Neural cell (in vitro differentiated cells): ENCODE data around the gene MCM9. TPM values are rescaled to one million over a fixed set of nuclear protein-coding genes. Genes with fewer than 3 reads are reported as not detected.

Experiments
- H2AFZ ChIP-seq: fragments of 200-600, 300-800 bp; sonication (generic), shearing (Covaris generic); 2 replicates; pipeline ENCODE4 v1.6.0; 2014; ENCODE audit warnings: low read depth, mild to moderate bottlenecking, antibody characterized with exemption, low read length, moderate library complexity
- H3F3A ChIP-seq: fragments of 200-600 bp; shearing (Covaris generic); 2 replicates; pipeline ENCODE4 v1.6.1; 2016; ENCODE audit warnings: mild to moderate bottlenecking, moderate library complexity, mixed read lengths, antibody characterized with exemption, low read length; ENCODE audit not compliant: insufficient read depth, poor library complexity, severe bottlenecking
- H3K27ac ChIP-seq: fragments of 200-600, 300-800 bp; sonication (generic), shearing (Covaris generic); 2 replicates; pipeline ENCODE4 v1.5.1; 2014; ENCODE audit warnings: mild to moderate bottlenecking, low read length, moderate library complexity
- H3K27me3 ChIP-seq: fragments of 300-800, 200-600 bp; sonication (generic), shearing (Covaris generic); 2 replicates; pipeline ENCODE4 v1.6.0; 2014; ENCODE audit warnings: mild to moderate bottlenecking, low read depth, low read length, moderate library complexity; ENCODE audit not compliant: insufficient read depth
- H3K36me3 ChIP-seq: fragments of 300-800, 200-600 bp; sonication (generic), shearing (Covaris generic); 2 replicates; pipeline ENCODE4 v1.5.1; 2014; ENCODE audit warnings: mild to moderate bottlenecking, antibody characterized with exemption, low read length, moderate library complexity; ENCODE audit not compliant: insufficient read depth
- H3K4me2 ChIP-seq: fragments of 300-800, 200-600 bp; sonication (generic), shearing (Covaris generic); 2 replicates; pipeline ENCODE4 v1.6.0; 2014; ENCODE audit warnings: mild to moderate bottlenecking, low read length
- H3K4me3 ChIP-seq: fragments of 300-800, 200-600 bp; sonication (generic), shearing (Covaris generic); 2 replicates; pipeline ENCODE4 v1.5.1; 2014; ENCODE audit warnings: mild to moderate bottlenecking, low read length, moderate library complexity
- H3K79me2 ChIP-seq: fragments of 200-600 bp; shearing (Covaris generic); replicated peaks from 2 replicates; pipeline ENCODE4 v1.6.0; 2014; ENCODE audit warnings: mild to moderate bottlenecking, low read length, moderate library complexity; ENCODE audit not compliant: insufficient read depth
- H3K9ac ChIP-seq: fragments of 300-800, 200-600 bp; sonication (generic), shearing (Covaris generic); 2 replicates; pipeline ENCODE4 v1.6.1; 2016; ENCODE audit warnings: mild to moderate bottlenecking, low read length, mixed read lengths
- H3K9me2 ChIP-seq: fragments of 200-600 bp; shearing (Covaris generic); 2 replicates; pipeline ENCODE4 v1.6.1; 2016; ENCODE audit warnings: mild to moderate bottlenecking, low read length, mixed read lengths; ENCODE audit not compliant: insufficient read depth
- H3K9me3 ChIP-seq: fragments of 200-600, 300-800 bp; sonication (generic), shearing (Covaris generic); 2 replicates; pipeline ENCODE4 v1.6.1; 2016; ENCODE audit warnings: mild to moderate bottlenecking, mixed run types, low read length, moderate library complexity, mixed read lengths
- H4K20me1 ChIP-seq: fragments of 200-600 bp; shearing (Covaris generic); 2 replicates; pipeline ENCODE4 v1.6.1; 2016; ENCODE audit warnings: mild to moderate bottlenecking, mixed run types; ENCODE audit not compliant: insufficient read depth
- CTCF ChIP-seq: fragments of 450-650 bp; IDR thresholded peaks from 2 replicates; pipeline ENCODE4 v1.5.1; 2014; ENCODE audit warnings: antibody characterized with exemption, mild to moderate bottlenecking, moderate library complexity; ENCODE audit not compliant: poor library complexity, severe bottlenecking
- EP300 ChIP-seq: fragments of 450-650 bp; conservative IDR thresholded peaks from 2 replicates; pipeline ENCODE4 v1.6.1; 2014; ENCODE audit warnings: antibody characterized with exemption, mild to moderate bottlenecking, moderate library complexity; ENCODE audit not compliant: poor library complexity, severe bottlenecking
- EZH2 ChIP-seq: fragments of 200-600, 300-800 bp; shearing (Covaris generic), sonication (generic); IDR thresholded peaks from 2 replicates; pipeline ENCODE4 v1.6.1; 2014; ENCODE audit warnings: antibody characterized with exemption, low read length, borderline replicate concordance, mild to moderate bottlenecking; ENCODE audit not compliant: insufficient read depth, poor library complexity, severe bottlenecking
- MXI1 ChIP-seq: fragments of 450-650 bp; conservative IDR thresholded peaks from 2 replicates; pipeline ENCODE4 v1.6.1; 2014; ENCODE audit warnings: antibody characterized with exemption, mild to moderate bottlenecking; ENCODE audit not compliant: poor library complexity, severe bottlenecking
- POLR2AphosphoS5 ChIP-seq: IDR thresholded peaks from 2 replicates; pipeline ENCODE4 v1.6.1; 2012
- RAD21 ChIP-seq: fragments of 450-650 bp; conservative IDR thresholded peaks from 2 replicates; pipeline ENCODE4 v1.6.1; 2014; ENCODE audit warnings: antibody characterized with exemption, mild to moderate bottlenecking, moderate library complexity
- REST ChIP-seq: IDR thresholded peaks from 2 replicates; pipeline ENCODE4 v1.6.1; 2012; ENCODE audit warnings: borderline replicate concordance
- SMC3 ChIP-seq: fragments of 450-650 bp; conservative IDR thresholded peaks from 2 replicates; pipeline ENCODE4 v1.6.1; 2014; ENCODE audit warnings: antibody characterized with exemption, mild to moderate bottlenecking, moderate library complexity; ENCODE audit not compliant: poor library complexity
- TAF1 ChIP-seq: IDR thresholded peaks from 2 replicates; pipeline ENCODE4 v1.6.1; 2012; ENCODE audit warnings: low read depth
- polyA plus RNA-seq: library from polyadenylated mRNA; depleted of rRNA; stranded (reverse); fragments of >200 nt; gene quantifications from 2 replicates; pipeline ENCODE4 v1.2.3, GENCODE V29; 2014

MCM9 gene
- polyA plus RNA-seq, 1 donor from 2014 or later, result 7.8 TPM

- no peak for TF ChIP-seq MXI1
- no peak for TF ChIP-seq TAF1
- Histone ChIP-seq H3K27me3 (no peaks in the 10 kb centered on the region), H3K9ac (no peak overlapping the region), H3F3A (no peaks in the 10 kb centered on the region), H4K20me1 (no peaks in the 10 kb centered on the region), H3K79me2 (peaks cover 77% of the 10 kb centered on the region), H3K27ac (no peak overlapping the region), H2AFZ (no peak overlapping the region), H3K9me2 (no peaks in the 10 kb centered on the region), H3K4me3 (peak overlapping the region; percentile 32), H3K9me3 (no peaks in the 10 kb centered on the region), H3K36me3 (peaks cover 4% of the 10 kb centered on the region), H3K4me2 (no peak overlapping the region)
Measured at GRCh38 chr6:118899948-118900347, 35.0 kb downstream of the MCM9 start.

- no peaks in the 10 kb centered on the region for H3K27me3 ChIP-seq
- H3K4me3 ChIP-seq, result peak overlapping the region; percentile 83
- H3K9me3 ChIP-seq, result no peaks in the 10 kb centered on the region
- no peaks in the 10 kb centered on the region for H4K20me1 ChIP-seq
- TF ChIP-seq RAD21, result no peak
- no peak for TF ChIP-seq TAF1
- no peak for TF ChIP-seq MXI1
- TF ChIP-seq CTCF, result no peak
- no peak for TF ChIP-seq SMC3
- TF ChIP-seq EP300, result no peak
- TF ChIP-seq EZH2, result no peak
- TF ChIP-seq REST, result no peak
- TF ChIP-seq POLR2AphosphoS5, result no peak
- no peak overlapping the region for H3K9ac ChIP-seq
- peaks cover 73% of the 10 kb centered on the region for H3K79me2 ChIP-seq
- H3K4me2 ChIP-seq, result no peak overlapping the region
- H3F3A ChIP-seq, result no peaks in the 10 kb centered on the region
- H2AFZ ChIP-seq, result no peak overlapping the region
- no peaks in the 10 kb centered on the region for H3K9me2 ChIP-seq
- no peak overlapping the region for H3K27ac ChIP-seq
- no peaks in the 10 kb centered on the region for H3K36me3 ChIP-seq
Measured at GRCh38 chr6:118897386-118897785, 37.6 kb downstream of the MCM9 start.
